HG03521 (cell line): ENCODE data around the gene LILRB3.
"Not testable (repeated sequence)": the region's sequence is repeated elsewhere in the genome, so short reads cannot be mapped to it uniquely, and the experiment has no call there.

Source experiments
- ATAC-seq: cut with Tn5 transposase; IDR thresholded peaks from one replicate; pipeline ENCODE4 v1.9.1; 2021; ENCODE audit warnings: mild to moderate bottlenecking, moderate library complexity; ENCODE audit not compliant: unreplicated experiment

Gene LILRB3

DNA sequence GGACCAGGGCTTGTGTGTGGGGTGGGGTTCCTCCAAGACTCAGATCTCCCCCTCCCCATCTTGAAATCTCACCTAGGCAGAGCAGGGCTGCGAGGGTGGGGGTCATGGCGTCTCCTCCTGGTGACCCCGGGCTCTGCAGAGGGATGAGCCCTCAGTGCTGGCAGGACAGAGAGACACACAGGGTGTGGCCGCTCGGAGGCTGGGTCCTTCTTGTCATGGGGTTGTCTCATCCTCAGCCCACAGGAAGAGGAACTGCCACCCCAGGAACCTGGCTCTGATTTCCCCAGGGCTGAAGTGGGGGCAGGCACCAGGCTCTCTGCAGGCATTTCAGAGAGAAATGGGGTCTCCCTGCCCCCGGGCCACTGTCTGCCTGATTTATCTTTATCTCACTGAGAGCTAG is 19.8 kb upstream of the LILRB3 start, which contains the start of gene LILRA6:
Gene LILRA6 (minus strand): TSS at position 145 of the 400 bp plus-strand sequence.
- ATAC-seq, result not testable (repeated sequence)

DNA sequence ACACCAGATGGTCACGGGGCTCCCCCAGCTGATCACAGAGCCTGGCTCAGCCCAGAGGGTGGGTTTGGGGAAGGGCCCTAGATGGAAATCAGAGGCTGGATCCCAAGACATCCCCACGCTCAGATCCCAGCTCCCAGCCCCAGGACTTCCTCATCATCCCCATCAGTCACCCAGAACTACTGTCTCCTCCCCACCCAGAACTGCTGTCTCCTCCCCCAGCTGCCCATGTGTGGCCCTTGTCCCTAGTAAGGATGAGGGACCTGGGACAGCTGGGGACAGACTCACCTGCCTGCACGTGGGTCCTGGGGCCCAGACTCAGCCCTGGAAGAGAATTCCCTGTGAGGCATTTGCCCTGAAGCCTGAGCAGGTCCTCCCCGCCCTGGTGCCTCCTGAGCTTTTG is 19.4 kb upstream of the LILRB3 start:
- ATAC-seq, result not testable (repeated sequence)

DNA sequence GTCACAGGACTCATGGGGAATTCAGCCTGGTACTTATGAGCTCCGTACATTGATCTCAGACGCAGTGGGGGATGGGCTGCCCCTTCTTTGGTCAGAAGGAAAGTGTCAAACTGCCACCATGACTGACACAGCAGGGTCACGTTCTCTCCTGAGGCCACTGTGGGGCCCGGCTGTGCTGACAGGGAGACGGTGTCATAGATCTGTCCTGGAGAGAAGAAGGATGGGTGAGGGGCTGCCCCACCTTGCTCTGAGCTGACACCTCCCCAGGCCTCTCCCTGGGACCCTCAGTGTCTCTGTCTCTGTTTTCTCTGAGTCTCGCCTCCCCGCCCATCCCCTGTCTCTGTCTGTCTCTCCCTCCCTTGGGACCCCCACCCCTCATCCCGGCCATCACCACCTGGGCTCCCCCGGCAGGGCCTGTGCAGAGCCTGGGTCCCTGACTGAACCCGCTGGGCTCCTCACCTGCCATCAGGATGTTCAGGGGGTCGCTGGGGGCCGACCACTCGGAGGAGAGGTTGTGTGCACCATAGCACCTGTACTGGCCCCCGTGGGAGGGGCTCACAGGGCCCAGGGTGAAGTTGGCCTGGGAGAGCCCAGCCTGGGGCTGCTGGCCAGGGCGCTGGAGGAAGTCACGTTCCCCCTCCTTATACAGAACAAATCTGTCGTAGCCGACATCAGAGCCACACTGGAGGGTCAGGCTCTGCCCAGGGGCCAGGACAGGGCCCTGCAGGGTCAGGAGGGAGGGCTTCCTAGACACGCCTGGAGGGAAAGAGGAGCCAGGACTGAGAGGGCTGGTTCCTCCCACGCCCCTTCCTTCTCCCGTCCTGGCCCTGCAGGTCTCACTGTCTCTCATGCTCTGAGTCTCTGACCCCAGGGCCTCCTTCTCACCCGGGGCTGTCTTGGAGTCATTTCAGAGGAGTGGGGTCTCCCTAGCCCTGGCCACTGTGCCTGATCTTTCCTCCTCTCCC is 17.8 kb upstream of the LILRB3 start:
- ATAC-seq, result not testable (repeated sequence)

DNA sequence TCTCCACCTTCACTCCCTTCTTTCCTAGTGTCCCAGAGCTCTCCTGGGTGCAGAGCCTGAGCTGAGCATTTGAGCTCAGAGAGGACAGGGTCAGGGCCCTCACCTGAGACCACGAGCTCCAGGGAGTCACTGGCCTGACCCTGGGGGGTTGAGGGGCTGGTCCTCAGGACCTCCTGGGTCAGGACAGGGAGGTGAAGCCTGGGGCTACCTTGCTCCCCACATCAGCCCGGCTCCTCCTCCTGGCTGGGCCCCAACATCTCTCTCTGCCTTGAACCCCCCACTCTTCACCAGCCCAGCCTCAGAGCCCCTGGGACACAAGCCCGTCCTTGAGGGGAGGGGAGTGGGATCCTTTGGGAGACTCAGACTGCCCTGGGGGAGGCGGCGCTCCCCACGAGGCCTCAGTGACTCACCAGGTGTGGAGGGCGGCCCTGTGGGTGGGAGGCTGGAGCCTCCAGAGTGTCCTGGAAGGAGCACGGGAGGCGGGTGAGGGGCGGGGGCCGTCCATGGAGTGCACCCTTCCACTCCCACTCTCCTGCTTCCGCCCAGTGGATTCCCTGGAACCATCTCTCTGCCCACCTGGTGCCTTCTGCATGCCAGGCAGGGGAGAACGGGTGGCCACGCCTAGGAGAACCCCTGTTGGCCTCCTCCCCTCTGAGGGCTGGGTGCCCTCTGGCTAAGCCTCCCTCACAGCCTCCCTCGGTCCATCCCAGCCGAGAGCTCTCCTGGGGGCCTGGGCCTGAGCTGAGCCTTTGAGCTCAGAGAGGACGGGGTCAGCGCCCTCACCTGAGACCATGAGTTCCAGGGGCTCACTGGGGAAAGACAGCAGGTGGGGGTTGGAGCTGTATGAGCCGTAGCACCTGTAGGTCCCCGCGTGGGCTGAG is 16.9 kb upstream of the LILRB3 start:
- ATAC-seq, result not testable (repeated sequence)

DNA sequence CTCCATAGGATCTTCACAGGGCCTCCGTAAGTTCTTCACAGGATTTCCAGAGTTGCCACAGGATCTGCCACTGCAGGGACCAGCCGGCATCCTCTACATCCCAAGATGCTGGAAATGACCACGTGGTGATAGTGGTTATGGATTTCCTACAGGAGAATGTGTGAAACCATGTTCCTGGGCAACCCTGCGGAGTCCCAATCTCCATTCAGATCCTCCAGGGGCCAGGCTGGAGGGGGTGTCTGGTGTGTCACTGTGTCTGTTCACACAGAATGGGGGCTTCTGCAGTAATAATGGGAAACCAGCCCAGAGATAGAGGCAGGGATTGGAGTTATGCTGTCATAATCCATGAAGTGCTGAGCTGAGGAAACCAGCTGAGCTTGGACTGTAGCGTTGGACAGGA is 11.1 kb upstream of the LILRB3 start:
- ATAC-seq, result no peak

DNA sequence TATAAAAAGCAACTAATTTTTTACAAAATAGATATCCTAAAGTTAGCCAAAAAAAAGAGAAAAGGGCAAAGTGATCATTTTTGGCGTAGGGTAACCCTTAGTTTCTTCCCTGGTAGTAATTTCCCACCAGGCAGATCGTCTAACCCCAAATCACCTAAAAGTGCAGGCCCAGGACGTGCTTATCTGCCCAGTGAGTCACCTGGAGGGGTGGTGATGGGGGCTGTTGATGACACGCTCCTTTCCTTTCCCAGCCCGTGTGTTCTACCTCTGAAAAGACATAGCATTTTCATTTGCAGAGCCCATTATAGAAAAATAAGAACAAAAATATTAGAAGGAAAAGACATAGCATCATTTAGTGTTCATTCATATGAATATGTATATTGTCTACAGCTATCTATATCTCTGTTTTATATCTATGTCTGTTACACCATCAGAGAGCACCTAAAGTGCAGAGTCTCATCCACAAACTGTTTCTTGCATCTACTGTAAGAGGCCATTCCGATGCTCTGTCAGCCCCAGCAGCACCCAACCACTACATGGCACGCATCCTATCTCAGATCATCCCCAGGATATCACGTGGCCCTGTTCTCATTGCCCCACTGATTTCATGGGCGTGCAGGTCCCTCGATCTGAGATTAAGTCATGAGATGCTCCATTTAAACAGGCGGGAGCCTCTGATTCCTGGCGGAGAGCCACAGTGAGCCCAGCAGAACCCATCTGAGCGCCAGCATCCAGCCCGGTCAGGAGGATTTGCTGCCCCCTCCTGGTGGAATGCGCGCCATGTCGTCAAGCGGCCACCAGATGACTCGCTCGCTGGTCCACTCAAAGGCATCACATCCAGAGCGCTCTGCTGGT is 8.5 kb upstream of the LILRB3 start:
- peak; percentile 59 for ATAC-seq

DNA sequence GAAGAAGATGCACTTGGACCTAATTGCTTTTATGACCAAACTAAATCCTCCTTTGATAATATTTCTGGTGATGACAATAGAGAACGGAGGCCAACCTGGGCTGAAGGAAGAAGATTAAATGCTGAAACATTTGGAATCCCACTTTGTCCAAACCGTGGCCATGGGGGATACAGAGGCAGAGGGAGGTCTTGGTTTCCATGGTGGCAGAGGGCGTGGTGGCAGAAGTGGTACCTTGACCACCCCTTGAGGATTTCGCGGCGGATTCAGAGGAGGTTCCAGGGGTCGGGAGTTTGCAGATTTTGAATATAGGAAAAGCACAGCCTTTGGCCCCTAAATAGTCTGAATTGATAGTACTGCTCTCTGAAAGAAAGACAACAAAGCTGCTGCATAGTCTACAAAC is 7.2 kb upstream of the LILRB3 start:
- no peak for ATAC-seq

DNA sequence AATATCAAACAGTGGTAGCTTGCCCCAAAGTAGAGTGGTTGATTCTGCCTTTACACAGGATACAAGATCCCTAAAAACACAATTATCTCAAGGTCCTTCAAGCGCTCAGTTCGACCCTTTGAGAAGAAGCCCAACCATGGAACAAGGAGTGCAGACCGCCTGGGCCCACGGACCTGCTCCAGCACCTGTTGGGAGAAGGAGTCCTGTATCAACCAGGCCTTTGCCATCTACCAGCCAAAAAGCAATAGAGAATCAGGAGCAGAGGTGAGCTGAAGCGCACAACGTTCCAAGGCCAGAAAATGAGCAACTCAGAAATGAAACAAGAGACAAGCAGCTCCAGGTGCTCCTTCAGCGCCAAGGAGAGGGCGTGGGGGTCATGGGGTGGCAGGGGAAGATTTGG is 6.3 kb upstream of the LILRB3 start:
- no peak for ATAC-seq

DNA sequence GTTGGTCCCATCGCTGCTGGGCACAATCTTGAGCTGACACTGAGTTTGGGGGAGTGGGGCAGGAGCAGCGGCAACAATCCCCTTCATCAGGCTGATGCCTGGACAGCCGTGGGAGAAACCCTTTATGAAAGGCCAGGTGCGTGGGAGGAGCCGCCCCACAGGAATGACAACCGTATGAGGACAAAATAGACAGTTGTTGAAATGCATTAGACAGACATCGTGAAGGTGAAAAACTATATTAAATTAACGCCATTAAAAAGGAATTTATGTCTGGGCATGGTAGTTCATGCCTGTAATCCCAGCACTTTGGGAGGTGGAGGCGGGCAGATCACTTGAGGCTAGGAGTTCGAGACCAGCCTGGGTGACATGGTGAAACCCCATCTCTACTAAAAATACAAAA is 1.8 kb upstream of the LILRB3 start:
- ATAC-seq, result not testable (repeated sequence)

DNA sequence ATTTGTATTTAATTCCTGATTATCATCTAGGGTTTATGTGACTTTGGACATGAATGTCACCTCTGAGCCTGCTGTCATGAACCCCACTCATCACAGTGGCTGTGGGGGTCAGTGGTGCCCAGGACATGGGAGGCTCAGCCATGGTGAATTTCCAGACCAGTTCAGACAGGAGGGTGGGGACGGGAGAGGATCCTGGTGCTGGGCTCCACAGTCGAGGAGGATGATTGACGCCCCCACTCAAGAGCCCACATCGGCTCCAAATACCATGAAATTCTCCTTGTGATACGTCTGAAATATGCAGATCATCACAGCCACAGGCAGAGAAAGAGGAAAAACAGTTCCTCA is 1.1 kb upstream of the LILRB3 start:
- ATAC-seq, result not testable (repeated sequence)

DNA sequence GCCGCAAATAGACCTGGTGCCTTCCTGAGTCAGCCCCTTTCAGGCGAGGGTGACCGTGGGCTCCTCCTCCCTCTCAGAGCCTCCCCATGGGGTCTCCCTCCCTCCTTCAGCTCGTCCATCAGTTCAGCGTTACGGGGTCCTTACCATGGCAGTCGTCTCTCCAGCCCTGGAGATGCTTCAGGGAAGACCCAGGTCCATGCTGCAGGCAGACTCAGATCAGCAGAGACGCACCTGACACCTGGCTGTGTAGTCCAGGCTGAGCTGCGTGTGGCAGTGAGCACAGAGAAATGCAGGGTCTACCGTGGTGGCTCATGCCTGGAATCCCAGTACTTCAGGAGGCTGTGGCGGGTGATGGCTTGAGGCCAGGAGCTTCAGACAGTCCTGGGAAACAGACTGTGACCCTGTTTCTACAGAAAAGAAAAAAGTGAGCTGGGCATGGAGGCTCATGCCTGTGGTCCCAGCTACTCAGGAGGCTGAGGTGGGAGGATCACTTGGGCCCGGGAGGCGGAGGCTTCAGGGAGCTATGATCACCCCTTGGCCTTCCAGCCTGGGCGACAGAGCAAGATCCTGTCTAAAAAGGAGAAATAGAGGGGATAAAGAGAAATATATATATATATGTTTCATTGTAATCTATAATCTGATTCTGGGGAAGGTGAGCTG is 600 bp upstream of the LILRB3 start:
- not testable (repeated sequence) for ATAC-seq

DNA sequence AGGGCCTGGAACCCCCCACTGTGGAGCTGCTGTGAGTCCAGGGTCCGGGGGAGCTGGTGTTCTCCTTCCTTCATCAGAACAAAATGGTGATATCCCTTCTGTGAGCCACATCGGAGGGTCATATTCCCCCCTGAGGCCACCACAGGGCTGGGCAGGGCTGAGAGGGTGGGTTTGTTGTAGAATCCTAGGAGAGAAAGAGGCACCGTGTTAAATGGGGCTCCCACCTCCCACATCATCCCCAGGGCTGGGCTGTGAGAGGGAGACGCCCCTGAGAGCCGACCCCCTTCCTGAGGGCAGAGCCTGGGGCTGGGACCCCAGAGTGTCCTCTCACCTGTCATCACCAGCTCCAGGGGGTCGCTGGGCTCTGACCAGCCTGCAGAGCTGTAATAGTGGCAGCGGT is 860 bp downstream of the LILRB3 start:
- not testable (repeated sequence) for ATAC-seq

DNA sequence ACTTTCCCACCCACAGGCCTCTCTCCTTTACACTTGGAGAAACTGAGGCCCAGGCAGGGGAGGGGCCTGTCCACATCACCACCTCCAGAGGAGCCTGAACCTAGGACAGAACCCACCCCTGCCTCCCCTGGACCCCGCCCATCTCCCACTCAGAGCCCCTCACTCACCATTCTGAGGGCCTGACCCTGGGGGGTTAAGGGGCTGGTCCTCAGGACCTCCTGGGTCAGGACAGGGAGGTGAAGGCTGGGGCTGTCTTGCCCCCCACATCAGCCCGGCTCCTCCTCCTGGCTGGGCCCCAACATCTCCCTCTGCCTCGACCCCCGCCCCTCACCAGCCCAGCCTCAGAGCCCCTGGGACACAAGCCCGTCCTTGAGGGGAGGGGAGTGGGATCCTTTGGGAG is 3.1 kb downstream of the LILRB3 start:
- ATAC-seq, result not testable (repeated sequence)

DNA sequence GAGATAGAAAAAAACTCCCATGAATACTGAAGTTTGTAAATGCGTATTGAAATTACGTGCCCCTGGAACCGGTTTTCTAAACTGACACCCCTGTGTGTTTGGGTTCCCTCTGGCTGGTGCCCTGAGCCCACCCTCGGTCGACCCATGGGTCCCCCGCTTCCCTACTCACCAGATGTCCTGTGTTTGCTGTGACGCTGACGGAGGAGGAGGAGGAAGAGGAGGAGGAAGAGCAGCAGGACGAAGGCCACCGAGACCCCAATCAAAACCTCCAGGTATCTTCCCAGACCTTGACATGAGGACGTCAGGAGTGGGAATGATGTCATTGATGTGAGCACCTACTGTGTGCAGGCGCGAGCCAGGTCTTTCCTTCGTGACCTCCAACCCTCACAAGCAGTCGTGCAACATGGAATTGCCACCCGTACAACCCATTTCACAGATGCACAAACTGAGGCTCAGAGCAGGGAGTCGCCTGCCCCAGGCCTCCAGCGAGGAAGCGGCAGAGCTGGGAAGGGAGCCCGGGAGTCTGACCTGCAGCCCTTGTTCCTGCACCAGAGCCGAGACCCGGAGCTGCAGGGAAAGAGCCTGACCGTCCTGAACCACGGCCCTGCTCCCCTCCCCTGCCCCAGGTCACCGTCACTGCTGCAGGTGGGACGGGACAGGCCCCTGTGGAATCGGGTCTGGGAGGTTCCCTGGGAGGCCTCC is 3.7 kb downstream of the LILRB3 start:
- no peak for ATAC-seq

DNA sequence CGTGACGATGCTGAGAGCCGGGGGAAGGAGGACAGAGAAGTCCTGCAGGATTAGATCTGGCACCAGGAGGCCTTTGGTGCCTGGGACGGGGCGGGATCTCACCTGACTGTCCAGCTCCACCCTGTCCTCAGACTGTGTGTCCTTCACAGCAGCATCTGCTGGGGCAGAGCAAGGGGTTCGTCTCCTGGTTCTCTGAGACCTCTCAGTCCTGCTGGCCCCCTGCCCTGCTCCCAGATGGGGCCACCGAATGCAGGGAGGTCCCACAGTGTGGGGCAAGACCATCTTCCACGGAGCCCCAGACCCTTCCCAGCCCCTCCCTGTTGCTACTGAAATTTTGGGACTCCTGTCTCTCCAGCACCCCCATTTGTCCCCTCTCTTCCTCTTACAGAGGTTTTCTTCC is 4.5 kb downstream of the LILRB3 start:
- ATAC-seq, result no peak

DNA sequence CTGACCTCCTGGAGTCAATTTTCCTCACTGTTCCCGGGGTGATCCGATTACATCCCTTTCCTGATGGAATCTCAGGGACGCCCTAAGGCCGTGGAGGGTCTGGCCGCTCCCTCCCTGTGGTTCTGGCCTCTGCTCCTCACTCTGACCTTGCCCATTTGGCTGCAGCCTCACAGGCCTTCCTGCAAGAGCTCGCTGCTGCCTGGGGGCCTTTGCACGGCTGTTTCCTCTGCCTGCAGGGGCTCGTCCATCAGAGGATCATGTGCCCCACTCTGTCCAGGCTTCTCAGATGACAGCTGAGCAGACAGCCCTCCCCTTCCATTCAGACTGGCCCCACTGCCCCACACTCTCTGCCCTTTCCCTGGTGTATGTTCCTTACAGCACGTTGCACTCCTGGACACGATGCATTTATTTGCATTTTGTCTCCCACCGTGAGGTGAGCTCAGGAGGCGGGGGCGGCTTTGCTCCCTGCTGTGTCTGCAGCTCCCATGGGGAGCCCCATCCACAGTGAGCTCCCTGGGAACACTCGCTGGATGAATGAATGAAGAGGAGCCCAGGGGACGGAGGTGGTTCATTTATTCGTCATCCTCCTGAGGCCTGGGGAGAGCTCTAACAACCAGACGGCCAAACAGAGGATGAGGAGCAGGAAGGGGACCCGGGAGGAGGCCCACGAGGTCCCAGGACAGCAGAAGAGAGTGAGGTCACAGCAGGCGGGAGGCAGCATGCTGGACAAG is 5.1 kb downstream of the LILRB3 start:
- not testable (repeated sequence) for ATAC-seq

DNA sequence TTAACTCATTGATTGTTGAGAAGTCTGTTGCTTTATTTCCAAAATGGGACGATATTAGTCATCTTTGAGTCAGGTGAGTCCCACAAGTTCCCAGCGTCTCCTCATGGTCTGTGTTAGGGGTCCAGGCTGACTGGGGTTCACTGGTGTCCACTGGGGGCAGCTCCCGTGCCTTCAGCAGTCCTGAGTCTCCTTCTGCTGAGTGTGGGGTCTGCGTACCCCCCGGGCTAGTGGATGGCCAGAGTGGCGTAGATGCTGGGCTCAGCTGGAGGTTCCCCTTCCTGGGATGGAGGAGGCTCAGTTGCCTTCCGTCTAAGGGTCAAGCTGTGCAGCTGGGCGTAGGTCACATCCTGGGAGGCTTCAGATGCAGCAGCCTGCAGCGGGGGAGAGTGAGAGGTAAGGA is 5.9 kb downstream of the LILRB3 start:
- ATAC-seq, result no peak

DNA sequence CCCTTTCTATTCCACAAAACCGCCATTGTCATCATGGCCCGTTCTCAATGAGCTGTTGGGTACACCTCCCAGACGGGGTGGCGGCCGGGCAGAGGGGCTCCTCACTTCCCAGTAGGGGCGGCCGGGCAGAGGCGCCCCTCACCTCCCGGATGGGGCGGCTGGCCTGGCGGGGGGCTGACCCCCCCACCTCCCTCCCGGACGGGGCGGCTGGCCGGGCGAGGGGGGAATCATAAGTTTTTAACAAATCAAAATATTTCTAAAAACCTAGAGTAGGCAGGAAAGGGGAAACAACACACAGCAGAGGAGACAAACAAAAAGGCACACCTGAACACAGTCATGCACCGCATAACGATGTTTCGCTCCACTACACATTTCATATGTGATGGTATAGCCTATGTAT is 8.1 kb downstream of the LILRB3 start:
- ATAC-seq, result not testable (repeated sequence)

DNA sequence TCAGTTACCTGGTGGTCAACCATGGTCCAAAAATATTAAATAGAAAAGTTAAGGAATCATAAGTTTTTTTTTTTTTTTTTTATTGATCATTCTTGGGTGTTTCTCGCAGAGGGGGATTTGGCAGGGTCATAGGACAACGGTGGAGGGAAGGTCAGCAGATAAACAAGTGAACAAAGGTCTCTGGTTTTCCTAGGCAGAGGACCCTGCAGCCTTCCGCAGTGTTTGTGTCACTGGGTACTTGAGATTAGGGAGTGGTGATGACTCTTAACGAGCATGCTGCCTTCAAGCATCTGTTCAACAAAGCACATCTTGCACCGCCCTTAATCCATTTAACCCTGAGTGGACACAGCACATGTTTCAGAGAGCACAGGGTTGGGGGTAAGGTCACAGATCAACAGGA is 8.6 kb downstream of the LILRB3 start:
- ATAC-seq, result not testable (repeated sequence)
